NB4 (cell line): ENCODE data around the gene RAB5B.
A peak's percentile ranks its signal among the peaks of the same experiment; 100 is the strongest.

Source experiments
- DNase-seq: peaks from one replicate; pipeline ENCODE4 v3.0.0; 2010; ENCODE audit warnings: low read depth
- H3K4me3 ChIP-seq: one replicate; pipeline ENCODE4 v1.5.1; 2011; ENCODE audit warnings: mild to moderate bottlenecking, low read depth, low read length, moderate library complexity
- CTCF ChIP-seq: IDR thresholded peaks from one replicate; pipeline ENCODE4 v1.5.1; 2012; ENCODE audit warnings: low read depth, low read length
- MYC ChIP-seq: IDR thresholded peaks from 2 replicates; pipeline ENCODE4 v1.6.1; 2011; ENCODE audit warnings: low read depth, low read length
- POLR2A ChIP-seq: IDR thresholded peaks from 2 replicates; pipeline ENCODE4 v1.6.1; 2011; ENCODE audit warnings: mild to moderate bottlenecking; ENCODE audit not compliant: insufficient read length; ENCODE audit errors: extremely low read depth
- TF ChIP-seq, protein P1 (sequence below): IDR thresholded peaks from 2 replicates; pipeline ENCODE4 v1.6.1; 2011; ENCODE audit warnings: low read depth, low read length

RAB5B gene

GRCh38 chr12:56013482-56013881 is 39.6 kb downstream of the RAB5B start:
- no peak for DNase-seq
- no peak overlapping the region for H3K4me3 ChIP-seq
- TF ChIP-seq MYC (no peak), POLR2A (no peak), CTCF (no peak)
- TF ChIP-seq, protein P1, sequence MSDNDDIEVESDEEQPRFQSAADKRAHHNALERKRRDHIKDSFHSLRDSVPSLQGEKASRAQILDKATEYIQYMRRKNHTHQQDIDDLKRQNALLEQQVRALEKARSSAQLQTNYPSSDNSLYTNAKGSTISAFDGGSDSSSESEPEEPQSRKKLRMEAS: no peak

DNA sequence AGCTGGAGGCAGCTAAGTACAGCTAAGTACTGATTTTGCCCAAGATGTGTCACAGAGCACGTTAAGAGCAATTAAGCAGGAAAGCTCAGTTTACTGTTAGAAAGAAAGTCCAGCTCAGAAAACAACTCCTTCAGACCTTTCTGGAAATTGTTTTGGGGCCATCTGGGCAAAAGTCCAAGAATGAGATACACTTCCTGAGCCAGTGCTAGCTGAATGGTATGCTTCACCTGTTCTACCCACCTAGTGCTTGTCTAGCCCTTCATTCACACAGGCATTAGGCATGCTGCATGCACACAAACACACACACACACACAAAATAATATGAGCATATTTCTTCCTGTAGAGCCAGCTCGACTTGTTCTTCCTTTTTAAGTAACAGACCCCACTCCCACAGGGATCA is 40.3 kb downstream of the RAB5B start:
- H3K4me3 ChIP-seq: no peak overlapping the region
- no peak for DNase-seq
- TF ChIP-seq POLR2A: no peak
- TF ChIP-seq CTCF: no peak
- TF ChIP-seq MYC: no peak
- TF ChIP-seq, protein P1: no peak

- H3K4me3 ChIP-seq: no peak overlapping the region
- no peak for TF ChIP-seq POLR2A
- no peak for TF ChIP-seq MYC
- TF ChIP-seq CTCF: no peak
- TF ChIP-seq, protein P1: no peak
- no peak for DNase-seq
These were observed 43.3 kb downstream of the RAB5B start for GRCh38 chr12:56017181-56017580.

GRCh38 chr12:56018356-56018755 is 44.5 kb downstream of the RAB5B start:
- no peak overlapping the region for H3K4me3 ChIP-seq
- DNase-seq: no peak
- TF ChIP-seq POLR2A (no peak), MYC (no peak), CTCF (no peak)
- TF ChIP-seq, protein P1: no peak

DNA sequence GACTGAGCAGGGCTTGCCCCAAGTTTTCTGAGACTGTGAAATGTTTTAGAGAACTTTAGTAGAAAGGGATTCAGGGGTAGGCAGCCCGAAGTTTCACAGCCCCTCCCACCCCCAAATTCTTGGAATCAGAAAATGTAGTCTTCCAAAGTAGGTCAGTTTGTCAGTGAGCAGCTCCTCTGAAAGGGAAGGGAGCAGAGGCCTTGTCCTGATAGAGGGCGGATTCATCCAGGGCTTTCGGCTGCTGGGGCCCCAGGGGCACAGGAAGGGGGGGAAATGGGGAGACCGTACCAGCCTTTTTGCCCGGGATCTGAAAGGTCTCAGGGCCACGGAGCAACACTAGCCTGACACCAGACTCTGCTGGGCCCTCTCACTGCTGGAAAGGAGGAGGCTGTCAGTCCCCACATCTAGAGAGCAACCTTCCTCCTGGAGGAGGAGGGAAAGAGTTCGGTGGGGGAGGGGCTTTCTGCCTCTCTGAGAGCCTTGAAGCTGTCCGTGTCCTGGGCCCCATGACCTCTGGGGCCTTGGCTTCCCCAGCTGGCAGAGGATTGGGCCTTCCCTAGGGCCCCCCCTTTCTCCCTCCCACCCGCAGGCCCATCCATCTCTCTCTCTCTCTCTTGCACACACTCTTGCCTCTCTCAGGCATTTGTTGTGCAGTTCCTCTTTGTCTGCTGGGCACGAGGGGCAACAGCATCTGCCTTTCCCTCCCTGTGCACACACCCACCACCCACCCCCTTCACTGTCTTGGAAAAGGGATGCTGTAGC is 46.7 kb downstream of the RAB5B start, which contains the start of gene IKZF4:
Gene IKZF4, plus strand, starts transcription at position 621 of the 762 bp plus-strand sequence. CDS start 451 bp downstream, outside the sequence.
- no peak within 1 kb of the TSS for H3K4me3 ChIP-seq
- peak; percentile 45 for DNase-seq
- TF ChIP-seq POLR2A: no peak
- no peak for TF ChIP-seq MYC
- TF ChIP-seq, protein P1: no peak
- no peak for TF ChIP-seq CTCF
